HL-60/S4 (cell line): ENCODE measurements around the gene KRT14.
"Not testable (repeated sequence)": the region's sequence is repeated elsewhere in the genome, so short reads cannot be mapped to it uniquely, and the experiment has no call there.

Source experiments
- in situ Hi-C: fragments of 300-500 bp; cut with MboI; formaldehyde crosslinking; loops from 2 replicates; pipeline ENCODE4 v1.14.3; 2022; ENCODE audit warnings: low sequenced_read_pairs

KRT14 gene

GRCh38 chr17:41623184-41623861, 36.6 kb upstream of the KRT14 start:
- in situ Hi-C loops: not testable (repeated sequence)

- in situ Hi-C loops: not testable (repeated sequence)
Measured at GRCh38 chr17:41622340-41623183, 35.9 kb upstream of the KRT14 start.

GRCh38 chr17:41621916-41622315, 35.2 kb upstream of the KRT14 start:
- in situ Hi-C loops: no loop called here

GRCh38 chr17:41621435-41621817, 34.7 kb upstream of the KRT14 start:
- in situ Hi-C loops: not testable (repeated sequence)

GRCh38 chr17:41620583-41621434, 34.1 kb upstream of the KRT14 start:
- in situ Hi-C loops: no loop called here

GRCh38 chr17:41619927-41620582, 33.4 kb upstream of the KRT14 start:
- in situ Hi-C loops: not testable (repeated sequence)

- in situ Hi-C loops: no loop called here
Measured at GRCh38 chr17:41619036-41619926, 32.6 kb upstream of the KRT14 start.

GRCh38 chr17:41618341-41619035, 31.8 kb upstream of the KRT14 start:
- in situ Hi-C loops: no loop called here

- in situ Hi-C loops: no loop called here
Measured at GRCh38 chr17:41617698-41618097, 31.0 kb upstream of the KRT14 start.

GRCh38 chr17:41617136-41617535, 30.4 kb upstream of the KRT14 start:
- in situ Hi-C loops: no loop called here

- in situ Hi-C loops: not testable (repeated sequence)
Measured at GRCh38 chr17:41616486-41616885, 29.8 kb upstream of the KRT14 start.

- in situ Hi-C loops: no loop called here
Measured at GRCh38 chr17:41615454-41615853, 28.8 kb upstream of the KRT14 start.

- in situ Hi-C loops: not testable (repeated sequence)
Measured at GRCh38 chr17:41614767-41615166, 28.1 kb upstream of the KRT14 start.

GRCh38 chr17:41614098-41614497, 27.4 kb upstream of the KRT14 start:
- in situ Hi-C loops: no loop called here

GRCh38 chr17:41613277-41614082, 26.8 kb upstream of the KRT14 start:
- in situ Hi-C loops: no loop called here

GRCh38 chr17:41612376-41613160, 25.9 kb upstream of the KRT14 start, which contains the start of gene KRT16:
TSS of gene KRT16 (minus strand) at chr17:41612767. CDS start at chr17:41612688, 79 bp downstream.
- in situ Hi-C loops: not testable (repeated sequence)

GRCh38 chr17:41610965-41611640, 24.4 kb upstream of the KRT14 start:
- in situ Hi-C loops: no loop called here
